GM12878 (cell line): ENCODE results near the gene LRP5. TPM values are rescaled to one million over a fixed set of nuclear protein-coding genes. Genes with fewer than 3 reads are reported as not detected.
A peak's percentile ranks its signal among the peaks of the same experiment; 100 is the strongest.

Experiments
- MEF2B ChIP-seq: fragments of 450-650 bp; IDR thresholded peaks from 2 replicates; pipeline ENCODE4 v1.6.1; 2018; ENCODE audit warnings: mild to moderate bottlenecking, moderate library complexity; ENCODE audit not compliant: partially characterized antibody, poor library complexity, severe bottlenecking
- NR2C1 ChIP-seq: fragments of 450-650 bp; IDR thresholded peaks from 2 replicates; pipeline ENCODE4 v1.6.1; 2017; ENCODE audit warnings: antibody characterized with exemption, mild to moderate bottlenecking, moderate library complexity
- PAX5 ChIP-seq: IDR thresholded peaks from 2 replicates; pipeline ENCODE4 v1.6.1; 2011; ENCODE audit warnings: low read depth, low read length, borderline replicate concordance
- PML ChIP-seq: IDR thresholded peaks from 2 replicates; pipeline ENCODE4 v1.6.1; 2012; ENCODE audit warnings: low read length, inconsistent platforms
- POLR2AphosphoS2 ChIP-seq: IDR thresholded peaks from 2 replicates; pipeline ENCODE4 v1.6.1; 2011; ENCODE audit warnings: low read depth, mild to moderate bottlenecking, low read length, improper control_type of control experiment, moderate library complexity
- SMAD5 ChIP-seq: IDR thresholded peaks from 2 replicates; pipeline ENCODE4 v1.6.1; 2016; ENCODE audit warnings: antibody characterized with exemption, low read depth
- ZSCAN29 ChIP-seq: fragments of 450-650 bp; IDR thresholded peaks from 2 replicates; pipeline ENCODE4 v1.6.1; 2017; ENCODE audit warnings: mild to moderate bottlenecking, moderate library complexity
- polyA plus RNA-seq, 11 experiments: library from polyadenylated mRNA; depleted of rRNA in 4 of 11; unstranded in 6 of 11; stranded (reverse) in 5 of 11; fragments of >200 nt; fragmentation: Nextera tagmentation in 4 of 11; fragmentation: Illumina TruSeq in 1 of 11; extraction: Ambion mirVana in 4 of 11; extraction: Trizol in 1 of 11; gene quantifications; 1 replicate in 1 of 11; 2 replicates in 10 of 11; pipeline versions ENCODE4 v1.2.1 to v1.2.3, GENCODE V29; 2011 to 2016; ENCODE audit warnings: inconsistent platforms in 2 of 11, missing spikeins in 2 of 11, low read depth in 1 of 11
- total RNA-seq, 4 experiments: library from RNA; depleted of rRNA in 3 of 4; stranded (reverse); fragments of >200 nt in 3 of 4; fragmentation: Illumina TruSeq in 1 of 4; extraction: Trizol in 1 of 4; gene quantifications; 2 replicates each; pipeline versions ENCODE4 v1.2.1 to v1.2.3, GENCODE V29; 2013 to 2021
- TF ChIP-seq, protein P1 (sequence below), 3 experiments: IDR thresholded peaks in 2 of 3; conservative IDR thresholded peaks in 1 of 3; 2 replicates each; pipeline ENCODE4 v1.5.1; 2011; ENCODE audit warnings: low read depth in 3 of 3, low read length in 3 of 3, mild to moderate bottlenecking in 3 of 3, control low read depth in 2 of 3, moderate library complexity in 2 of 3, inconsistent platforms in 1 of 3, mixed read lengths in 1 of 3; ENCODE audit not compliant: control insufficient read depth in 2 of 3, insufficient read depth in 1 of 3; ENCODE audit errors: extremely low read depth in 1 of 3
- TF ChIP-seq, protein P2 (sequence below): IDR thresholded peaks from 2 replicates; pipeline ENCODE4 v1.6.1; 2012; ENCODE audit warnings: low read depth, low read length, improper control_type of control experiment
- TF ChIP-seq, protein P3 (sequence below): fragments of 450-650 bp; IDR thresholded peaks from 2 replicates; pipeline ENCODE4 v1.6.1; 2017; ENCODE audit warnings: mild to moderate bottlenecking, moderate library complexity
- TF ChIP-seq, protein P4 (sequence below): fragments of 450-650 bp; formaldehyde crosslinking; IDR thresholded peaks from 2 replicates; pipeline ENCODE4 v1.4.0; 2022; ENCODE audit warnings: mild to moderate bottlenecking, moderate library complexity
- TF ChIP-seq, protein P5 (sequence below): IDR thresholded peaks from 2 replicates; pipeline ENCODE4 v1.6.1; 2011; ENCODE audit warnings: borderline replicate concordance, low read depth, mild to moderate bottlenecking, moderate library complexity, mixed read lengths, low read length; ENCODE audit not compliant: insufficient read depth; ENCODE audit errors: extremely low read length
- TF ChIP-seq, protein P6 (sequence below): IDR thresholded peaks from 2 replicates; pipeline ENCODE4 v1.6.1; 2011; ENCODE audit warnings: borderline replicate concordance, low read depth, mild to moderate bottlenecking, moderate library complexity, low read length; ENCODE audit not compliant: insufficient read depth, poor library complexity, severe bottlenecking

The LRP5 gene
- total and polyA plus RNA-seq, 10 of the 15 experiments (the other 5 are each of a cell fraction or from before 2014, with no cell fraction given): 0.37 to 34.0 (median 6.6) TPM

DNA sequence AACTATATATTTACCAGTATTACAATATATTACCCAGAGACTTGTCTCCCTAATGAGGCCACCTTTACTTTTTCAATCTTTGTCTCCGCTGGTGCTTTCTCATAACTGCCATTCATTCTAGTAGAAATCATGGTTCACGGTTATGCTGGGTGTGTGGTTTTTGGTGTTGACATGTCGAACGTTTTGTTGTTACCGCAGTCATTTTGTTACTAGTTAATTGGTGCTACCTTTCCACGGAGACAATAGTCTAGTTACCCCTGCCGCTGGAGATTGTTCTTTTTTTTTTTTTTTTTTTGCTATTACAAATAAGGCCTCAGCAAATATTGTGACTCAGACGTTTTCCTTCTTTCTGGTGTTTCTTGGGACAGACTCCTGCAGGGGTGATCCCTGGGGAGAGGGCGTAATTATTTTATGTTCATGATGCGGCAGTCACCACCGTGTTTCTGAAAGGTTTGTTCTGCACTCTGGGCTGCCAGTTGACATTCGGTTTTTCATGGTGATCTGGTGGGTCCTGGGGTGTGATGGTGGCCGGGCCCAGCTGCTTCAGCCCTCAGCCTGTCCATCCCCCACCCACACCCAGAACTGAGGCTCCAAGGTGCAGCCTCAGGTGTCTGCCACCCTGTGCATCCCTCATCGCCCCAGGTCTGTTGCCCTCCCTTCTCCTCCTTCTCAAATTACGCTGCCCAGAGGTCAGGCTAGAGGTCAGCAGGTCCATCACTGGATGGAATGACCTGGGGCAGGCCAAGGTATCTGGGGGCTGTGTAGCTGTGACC is 28.6 kb downstream of the LRP5 start (continued):
- TF ChIP-seq, protein P1, sequence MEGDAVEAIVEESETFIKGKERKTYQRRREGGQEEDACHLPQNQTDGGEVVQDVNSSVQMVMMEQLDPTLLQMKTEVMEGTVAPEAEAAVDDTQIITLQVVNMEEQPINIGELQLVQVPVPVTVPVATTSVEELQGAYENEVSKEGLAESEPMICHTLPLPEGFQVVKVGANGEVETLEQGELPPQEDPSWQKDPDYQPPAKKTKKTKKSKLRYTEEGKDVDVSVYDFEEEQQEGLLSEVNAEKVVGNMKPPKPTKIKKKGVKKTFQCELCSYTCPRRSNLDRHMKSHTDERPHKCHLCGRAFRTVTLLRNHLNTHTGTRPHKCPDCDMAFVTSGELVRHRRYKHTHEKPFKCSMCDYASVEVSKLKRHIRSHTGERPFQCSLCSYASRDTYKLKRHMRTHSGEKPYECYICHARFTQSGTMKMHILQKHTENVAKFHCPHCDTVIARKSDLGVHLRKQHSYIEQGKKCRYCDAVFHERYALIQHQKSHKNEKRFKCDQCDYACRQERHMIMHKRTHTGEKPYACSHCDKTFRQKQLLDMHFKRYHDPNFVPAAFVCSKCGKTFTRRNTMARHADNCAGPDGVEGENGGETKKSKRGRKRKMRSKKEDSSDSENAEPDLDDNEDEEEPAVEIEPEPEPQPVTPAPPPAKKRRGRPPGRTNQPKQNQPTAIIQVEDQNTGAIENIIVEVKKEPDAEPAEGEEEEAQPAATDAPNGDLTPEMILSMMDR (IDR thresholded peaks at IDR 0.05 in 2 of 3, conservative IDR thresholded peaks at IDR 0.05 in 1 of 3; ENCODE audit: control insufficient read depth in 2 of 3, extremely low read depth in 1 of 3, insufficient read depth in 1 of 3, low read depth in 3 of 3, low read length in 3 of 3): no peak
- TF ChIP-seq, protein P2, sequence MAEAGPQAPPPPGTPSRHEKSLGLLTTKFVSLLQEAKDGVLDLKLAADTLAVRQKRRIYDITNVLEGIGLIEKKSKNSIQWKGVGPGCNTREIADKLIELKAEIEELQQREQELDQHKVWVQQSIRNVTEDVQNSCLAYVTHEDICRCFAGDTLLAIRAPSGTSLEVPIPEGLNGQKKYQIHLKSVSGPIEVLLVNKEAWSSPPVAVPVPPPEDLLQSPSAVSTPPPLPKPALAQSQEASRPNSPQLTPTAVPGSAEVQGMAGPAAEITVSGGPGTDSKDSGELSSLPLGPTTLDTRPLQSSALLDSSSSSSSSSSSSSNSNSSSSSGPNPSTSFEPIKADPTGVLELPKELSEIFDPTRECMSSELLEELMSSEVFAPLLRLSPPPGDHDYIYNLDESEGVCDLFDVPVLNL: no peak
- no peak for TF ChIP-seq ZSCAN29
- no peak for TF ChIP-seq PML
- TF ChIP-seq PAX5: no peak
- TF ChIP-seq, protein P3, sequence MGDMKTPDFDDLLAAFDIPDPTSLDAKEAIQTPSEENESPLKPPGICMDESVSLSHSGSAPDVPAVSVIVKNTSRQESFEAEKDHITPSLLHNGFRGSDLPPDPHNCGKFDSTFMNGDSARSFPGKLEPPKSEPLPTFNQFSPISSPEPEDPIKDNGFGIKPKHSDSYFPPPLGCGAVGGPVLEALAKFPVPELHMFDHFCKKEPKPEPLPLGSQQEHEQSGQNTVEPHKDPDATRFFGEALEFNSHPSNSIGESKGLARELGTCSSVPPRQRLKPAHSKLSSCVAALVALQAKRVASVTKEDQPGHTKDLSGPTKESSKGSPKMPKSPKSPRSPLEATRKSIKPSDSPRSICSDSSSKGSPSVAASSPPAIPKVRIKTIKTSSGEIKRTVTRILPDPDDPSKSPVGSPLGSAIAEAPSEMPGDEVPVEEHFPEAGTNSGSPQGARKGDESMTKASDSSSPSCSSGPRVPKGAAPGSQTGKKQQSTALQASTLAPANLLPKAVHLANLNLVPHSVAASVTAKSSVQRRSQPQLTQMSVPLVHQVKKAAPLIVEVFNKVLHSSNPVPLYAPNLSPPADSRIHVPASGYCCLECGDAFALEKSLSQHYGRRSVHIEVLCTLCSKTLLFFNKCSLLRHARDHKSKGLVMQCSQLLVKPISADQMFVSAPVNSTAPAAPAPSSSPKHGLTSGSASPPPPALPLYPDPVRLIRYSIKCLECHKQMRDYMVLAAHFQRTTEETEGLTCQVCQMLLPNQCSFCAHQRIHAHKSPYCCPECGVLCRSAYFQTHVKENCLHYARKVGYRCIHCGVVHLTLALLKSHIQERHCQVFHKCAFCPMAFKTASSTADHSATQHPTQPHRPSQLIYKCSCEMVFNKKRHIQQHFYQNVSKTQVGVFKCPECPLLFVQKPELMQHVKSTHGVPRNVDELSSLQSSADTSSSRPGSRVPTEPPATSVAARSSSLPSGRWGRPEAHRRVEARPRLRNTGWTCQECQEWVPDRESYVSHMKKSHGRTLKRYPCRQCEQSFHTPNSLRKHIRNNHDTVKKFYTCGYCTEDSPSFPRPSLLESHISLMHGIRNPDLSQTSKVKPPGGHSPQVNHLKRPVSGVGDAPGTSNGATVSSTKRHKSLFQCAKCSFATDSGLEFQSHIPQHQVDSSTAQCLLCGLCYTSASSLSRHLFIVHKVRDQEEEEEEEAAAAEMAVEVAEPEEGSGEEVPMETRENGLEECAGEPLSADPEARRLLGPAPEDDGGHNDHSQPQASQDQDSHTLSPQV: no peak
- TF ChIP-seq, protein P4, sequence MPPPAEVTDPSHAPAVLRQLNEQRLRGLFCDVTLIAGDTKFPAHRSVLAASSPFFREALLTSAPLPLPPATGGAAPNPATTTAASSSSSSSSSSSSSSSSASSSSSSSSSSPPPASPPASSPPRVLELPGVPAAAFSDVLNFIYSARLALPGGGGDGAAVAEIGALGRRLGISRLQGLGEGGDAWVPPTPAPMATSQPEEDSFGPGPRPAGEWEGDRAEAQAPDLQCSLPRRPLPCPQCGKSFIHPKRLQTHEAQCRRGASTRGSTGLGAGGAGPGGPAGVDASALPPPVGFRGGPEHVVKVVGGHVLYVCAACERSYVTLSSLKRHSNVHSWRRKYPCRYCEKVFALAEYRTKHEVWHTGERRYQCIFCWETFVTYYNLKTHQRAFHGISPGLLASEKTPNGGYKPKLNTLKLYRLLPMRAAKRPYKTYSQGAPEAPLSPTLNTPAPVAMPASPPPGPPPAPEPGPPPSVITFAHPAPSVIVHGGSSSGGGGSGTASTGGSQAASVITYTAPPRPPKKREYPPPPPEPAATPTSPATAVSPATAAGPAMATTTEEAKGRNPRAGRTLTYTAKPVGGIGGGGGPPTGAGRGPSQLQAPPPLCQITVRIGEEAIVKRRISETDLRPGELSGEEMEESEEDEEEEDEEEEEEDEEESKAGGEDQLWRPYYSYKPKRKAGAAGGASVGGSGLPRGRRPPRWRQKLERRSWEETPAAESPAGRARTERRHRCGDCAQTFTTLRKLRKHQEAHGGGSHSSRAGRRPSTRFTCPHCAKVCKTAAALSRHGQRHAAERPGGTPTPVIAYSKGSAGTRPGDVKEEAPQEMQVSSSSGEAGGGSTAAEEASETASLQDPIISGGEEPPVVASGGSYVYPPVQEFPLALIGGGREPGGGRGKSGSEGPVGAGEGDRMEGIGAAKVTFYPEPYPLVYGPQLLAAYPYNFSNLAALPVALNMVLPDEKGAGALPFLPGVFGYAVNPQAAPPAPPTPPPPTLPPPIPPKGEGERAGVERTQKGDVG: no peak
- TF ChIP-seq, protein P5, sequence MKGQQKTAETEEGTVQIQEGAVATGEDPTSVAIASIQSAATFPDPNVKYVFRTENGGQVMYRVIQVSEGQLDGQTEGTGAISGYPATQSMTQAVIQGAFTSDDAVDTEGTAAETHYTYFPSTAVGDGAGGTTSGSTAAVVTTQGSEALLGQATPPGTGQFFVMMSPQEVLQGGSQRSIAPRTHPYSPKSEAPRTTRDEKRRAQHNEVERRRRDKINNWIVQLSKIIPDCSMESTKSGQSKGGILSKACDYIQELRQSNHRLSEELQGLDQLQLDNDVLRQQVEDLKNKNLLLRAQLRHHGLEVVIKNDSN: no peak
- TF ChIP-seq MEF2B: peak; percentile 31
- TF ChIP-seq POLR2AphosphoS2: no peak
- TF ChIP-seq, protein P6, sequence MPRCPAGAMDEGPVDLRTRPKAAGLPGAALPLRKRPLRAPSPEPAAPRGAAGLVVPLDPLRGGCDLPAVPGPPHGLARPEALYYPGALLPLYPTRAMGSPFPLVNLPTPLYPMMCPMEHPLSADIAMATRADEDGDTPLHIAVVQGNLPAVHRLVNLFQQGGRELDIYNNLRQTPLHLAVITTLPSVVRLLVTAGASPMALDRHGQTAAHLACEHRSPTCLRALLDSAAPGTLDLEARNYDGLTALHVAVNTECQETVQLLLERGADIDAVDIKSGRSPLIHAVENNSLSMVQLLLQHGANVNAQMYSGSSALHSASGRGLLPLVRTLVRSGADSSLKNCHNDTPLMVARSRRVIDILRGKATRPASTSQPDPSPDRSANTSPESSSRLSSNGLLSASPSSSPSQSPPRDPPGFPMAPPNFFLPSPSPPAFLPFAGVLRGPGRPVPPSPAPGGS: no peak
- no peak for TF ChIP-seq NR2C1
- TF ChIP-seq SMAD5: no peak
